IPS-11a (cell line): ENCODE measurements around the gene ZNF426.
"Not testable (repeated sequence)": the region's sequence is repeated elsewhere in the genome, so short reads cannot be mapped to it uniquely, and the experiment has no call there.

Experiments used
- H3K4me3 ChIP-seq: one replicate; pipeline ENCODE4 v1.5.1; 2013; ENCODE audit warnings: low read depth, low read length, control low read depth

The ZNF426 gene

DNA sequence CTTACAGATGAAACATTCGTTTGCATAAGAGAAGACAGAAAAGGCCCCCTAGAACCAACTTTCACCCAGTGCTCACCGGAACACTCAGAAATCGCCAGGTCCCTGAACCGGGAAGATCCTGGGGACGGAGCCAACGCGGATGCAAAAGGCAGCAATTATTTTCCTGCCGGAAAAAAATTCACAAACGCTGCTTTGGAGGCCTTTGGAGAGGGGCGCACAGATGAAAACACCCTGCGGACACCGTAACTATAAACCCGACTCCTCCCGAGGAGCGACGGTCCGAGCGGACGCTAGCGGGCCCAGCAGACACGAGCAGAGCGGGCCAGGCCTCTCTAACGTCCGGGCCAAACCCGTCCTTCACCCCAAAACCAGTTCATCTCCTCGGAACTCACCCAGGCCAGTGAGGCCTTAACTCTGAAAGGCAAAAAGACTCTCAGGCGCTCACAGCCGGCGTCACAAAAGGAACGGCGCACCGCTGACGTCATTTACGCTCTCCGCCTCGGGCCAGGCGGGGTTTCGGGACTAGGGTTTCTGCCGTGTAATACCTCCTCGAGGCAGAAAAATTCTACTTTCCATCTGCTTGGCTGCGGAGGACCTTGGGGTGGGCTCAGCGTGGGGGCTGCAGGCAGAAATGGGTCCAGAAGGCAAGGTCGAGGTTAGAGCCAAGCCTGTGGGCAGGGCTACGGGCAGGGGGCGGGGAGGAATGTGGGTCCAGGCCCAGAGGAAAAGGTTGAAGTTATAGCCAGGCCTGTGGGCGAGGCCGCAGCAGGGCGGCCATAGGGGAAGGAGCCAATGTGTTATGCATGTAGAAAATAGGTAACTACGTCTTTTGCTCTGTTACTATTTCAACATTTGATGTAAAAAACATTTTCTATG, at the start of gene ZNF426:
Gene ZNF426 (minus strand): TSS at position 463 of the 876 bp plus-strand sequence. CDS start 2,413 bp downstream, outside the sequence.
- peak within 1 kb of the TSS; percentile 89 for H3K4me3 ChIP-seq

DNA sequence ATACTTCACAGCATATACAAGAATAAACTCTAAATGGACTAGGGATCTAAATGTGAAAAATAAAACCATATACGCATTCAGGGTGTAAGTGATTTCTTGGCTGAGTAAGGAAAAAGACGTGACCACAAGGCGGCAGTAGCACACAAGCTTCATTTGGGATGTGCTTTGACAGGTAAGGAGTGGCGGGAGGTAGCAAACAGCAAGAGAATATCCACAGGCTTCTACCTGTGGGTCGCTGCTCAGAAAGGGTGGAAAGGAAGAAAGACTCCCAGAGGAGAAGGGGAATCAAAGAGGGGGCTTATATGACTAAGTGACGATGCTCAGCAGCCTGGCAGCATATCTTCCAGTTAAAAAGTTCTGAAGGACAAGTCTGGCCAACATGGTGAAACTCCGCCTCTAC, 48.3 kb upstream of the ZNF426 start:
- H3K4me3 ChIP-seq, result no peak overlapping the region

DNA sequence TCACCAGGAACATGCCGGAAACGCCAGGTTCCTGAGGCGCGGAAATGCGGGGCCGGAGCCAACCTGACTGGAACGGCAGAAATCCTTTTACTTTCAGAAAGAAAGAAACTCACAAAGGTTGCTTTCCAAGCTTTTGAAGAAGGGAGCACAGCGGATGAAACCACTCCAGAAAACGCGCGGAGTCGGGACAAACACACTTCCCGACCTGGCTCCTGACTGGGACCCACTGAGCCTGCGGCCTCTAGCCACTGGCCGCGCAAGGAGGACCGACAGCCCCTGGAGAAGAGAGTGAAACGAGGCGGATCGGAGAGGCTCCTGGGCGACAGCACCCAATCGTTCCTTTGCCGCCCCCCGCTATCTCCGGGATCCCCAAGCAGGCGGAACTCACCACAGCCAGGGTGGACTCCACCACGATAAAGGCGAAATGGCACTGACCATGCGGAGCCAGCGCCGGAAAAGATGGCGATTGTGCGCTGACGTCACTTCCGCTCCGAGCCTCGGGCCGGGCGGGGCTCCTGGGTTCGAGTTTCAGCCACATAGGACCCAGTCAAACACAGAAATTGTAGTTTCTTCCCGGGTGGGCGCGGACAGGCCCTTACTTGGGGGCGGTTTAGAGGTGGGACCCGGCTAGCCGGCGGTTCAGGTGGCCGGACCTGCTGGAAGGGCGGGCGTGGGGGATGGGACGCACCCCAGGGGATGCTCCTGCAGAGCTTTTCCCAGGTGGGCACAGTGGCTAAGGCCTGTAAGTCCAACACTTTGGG, 45.8 kb upstream of the ZNF426 start, which contains the start of gene ZNF121:
Gene ZNF121 (minus strand): TSS at position 432 of the 761 bp plus-strand sequence. CDS start 16,407 bp downstream, outside the sequence.
- peak within 1 kb of the TSS; percentile 98 for H3K4me3 ChIP-seq

DNA sequence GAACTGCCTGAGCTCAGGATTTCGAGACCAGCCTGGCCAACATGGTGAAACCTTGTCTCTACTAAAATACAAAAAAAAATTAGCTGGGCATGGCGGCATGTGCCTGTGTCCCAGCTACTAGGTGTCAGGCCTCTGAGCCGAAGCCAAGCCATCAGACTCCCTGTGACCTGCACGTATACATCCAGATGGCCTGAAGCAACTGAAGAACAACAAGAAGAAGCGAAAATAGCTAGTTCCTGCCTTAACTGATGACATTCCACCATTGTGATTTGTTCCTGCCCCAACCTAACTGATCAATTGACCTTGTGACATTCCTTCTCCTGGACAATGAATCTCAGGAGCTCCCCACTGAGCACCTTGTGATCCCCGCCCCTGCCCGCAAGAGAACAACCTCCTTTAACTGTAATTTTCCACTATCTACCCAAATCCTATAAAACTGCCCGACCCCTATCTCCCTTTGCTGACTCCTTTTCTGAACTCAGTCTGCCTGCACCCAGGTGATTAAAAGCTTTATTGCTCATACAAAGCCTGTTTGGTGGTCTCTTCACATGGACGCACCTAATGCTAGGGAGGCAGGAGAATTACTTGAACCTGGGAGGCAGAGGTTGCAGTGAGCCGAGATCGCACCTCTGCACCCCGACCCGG, 43.8 kb upstream of the ZNF426 start:
- H3K4me3 ChIP-seq, result peak overlapping the region; percentile 28

DNA sequence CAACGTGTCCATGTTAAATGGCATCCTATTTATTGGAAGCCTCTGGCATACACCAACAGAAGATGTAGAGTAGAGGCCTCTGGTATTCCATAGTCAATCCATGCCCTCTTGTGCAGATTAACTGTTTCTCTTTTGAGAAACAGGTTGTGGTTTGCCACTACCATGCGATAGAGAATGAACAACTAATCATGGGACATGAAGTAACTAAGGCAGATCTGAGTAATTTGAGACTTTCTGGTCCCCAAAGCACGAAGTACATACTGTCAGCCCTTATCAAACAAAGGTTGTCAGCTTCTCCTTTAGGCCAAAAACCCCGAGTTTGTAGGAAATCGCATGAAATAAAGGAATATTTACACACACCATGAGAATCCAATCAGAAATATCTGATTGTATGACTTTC, 42.3 kb upstream of the ZNF426 start:
- H3K4me3 ChIP-seq, result no peak overlapping the region

DNA sequence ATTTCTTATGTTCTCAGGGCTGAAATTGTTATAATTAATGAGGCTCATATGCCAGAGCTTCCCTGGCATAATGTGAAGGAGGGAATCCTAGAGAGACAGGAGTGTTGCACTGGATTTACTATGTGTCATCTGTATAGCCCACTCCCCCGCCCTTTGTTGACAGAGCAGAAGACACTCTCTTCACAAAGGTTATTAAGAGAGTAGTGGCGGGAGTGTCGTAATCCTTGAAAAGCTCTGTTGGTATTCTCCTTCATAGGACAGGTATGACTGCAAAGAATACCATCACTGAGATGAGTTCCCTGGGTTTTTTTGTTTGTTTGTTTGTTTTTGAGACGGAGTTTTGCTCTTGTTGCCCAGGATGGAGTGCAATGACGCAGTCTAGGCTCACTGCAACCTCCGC, 31.8 kb upstream of the ZNF426 start:
- H3K4me3 ChIP-seq, result no peak overlapping the region

DNA sequence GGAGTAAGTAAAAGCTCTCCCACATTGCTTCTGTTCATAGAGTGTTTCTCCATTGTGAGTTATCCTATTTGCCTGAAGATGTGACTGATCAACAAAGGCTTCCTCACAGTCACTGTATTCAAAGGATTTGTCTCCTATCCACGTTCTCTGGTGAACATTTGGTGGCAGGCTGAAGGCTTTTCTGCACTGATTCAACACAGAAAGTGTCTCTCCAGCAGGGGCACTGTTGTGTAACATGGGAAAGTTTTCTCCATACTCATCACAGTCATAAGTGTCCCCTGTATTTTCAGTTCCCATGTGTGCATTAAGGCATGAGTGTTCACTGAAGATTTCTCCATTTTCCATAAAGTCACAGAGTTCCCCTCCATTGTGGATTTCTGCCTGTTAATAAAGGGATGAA, 28.3 kb upstream of the ZNF426 start:
- no peak overlapping the region for H3K4me3 ChIP-seq

DNA sequence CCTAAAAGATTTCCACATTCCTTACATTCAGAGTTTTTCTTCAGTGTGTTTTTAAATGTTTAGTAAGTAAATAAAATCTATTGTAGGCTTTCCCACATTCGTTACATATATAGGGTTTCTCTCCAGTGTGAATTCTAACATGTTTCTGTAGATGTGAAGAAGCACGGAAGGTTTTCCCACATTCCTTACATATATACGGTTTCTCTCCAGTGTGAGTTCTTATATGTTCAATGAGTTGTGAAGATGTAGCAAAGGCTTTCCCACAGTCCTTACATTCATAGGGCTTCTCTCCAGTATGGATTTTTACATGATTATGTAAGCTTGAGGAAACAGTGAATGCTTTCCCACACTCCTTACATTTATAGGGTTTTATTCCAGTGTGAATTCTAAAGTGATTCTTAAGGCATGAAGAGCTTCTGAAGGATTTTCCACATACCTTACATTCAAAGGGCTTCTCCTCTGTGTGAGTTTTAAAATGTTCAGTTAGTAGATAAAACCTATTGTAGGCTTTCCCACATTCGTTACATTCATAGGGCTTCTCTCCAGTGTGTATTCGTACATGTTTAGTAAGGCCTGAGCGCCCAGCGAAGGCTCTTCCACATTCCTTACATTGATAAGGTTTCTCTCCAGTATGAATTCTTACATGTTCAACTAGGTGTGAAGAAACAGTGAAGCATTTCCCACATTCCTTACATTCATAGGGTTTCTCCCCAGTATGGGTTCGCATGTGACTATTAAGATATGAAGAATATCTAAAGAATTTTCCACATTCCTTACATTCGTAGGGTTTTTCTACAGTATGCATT, 27.7 kb upstream of the ZNF426 start:
- H3K4me3 ChIP-seq, result no peak overlapping the region

DNA sequence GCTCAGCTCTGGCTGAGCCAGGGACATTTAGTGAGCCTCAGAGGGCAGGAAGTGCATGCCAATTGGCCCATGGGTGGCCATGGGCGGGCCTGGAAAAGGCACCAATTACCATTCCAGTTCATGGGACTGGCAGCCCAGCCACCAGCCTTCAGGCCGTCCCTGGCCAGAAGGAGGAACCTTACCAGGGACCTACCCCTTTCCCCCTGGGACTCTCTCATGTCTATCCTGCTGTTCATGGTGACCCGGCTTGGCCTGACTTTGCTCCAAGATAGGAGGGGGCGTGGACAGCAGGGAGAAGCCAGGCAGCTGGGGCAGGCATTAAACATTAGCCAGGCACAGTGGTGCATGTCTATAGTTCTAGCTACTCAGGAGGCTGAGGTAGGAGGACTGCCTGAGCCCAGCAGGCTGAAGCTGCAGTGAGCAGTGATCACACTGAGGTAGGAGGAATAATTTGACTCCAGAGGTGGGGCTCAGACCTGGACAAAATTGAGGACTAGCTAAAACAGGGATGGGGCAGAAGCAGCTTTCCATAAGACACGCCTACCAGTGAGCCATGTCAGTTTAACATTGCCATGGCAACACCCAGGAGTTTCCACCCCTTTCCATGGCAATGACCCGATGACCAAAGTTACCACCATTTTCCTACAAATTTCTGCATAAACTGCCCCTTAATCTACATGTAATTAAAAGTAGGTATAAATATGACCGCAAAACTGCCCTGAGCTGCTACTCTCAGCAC, 14.3 kb upstream of the ZNF426 start:
- H3K4me3 ChIP-seq, result no peak overlapping the region

DNA sequence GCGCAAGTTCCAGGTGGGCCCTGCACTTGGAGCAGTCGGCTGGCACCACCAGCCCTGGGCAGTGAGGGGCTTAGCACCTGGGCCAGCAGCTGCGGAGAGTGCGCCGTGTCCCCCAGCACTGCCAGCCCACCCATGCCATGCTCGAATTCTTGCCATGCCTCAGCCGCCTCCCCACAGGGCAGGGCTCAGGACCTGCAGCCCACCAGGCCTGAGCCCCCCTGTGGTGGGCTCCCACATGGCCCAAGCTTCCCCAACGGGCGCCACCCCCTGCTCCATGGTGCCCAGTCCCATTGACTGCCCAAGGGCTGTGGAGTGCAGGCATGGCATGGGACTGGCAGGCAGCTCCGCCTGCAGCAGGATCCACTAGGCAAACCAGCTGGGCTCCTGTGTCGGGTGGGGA, 9.4 kb upstream of the ZNF426 start:
- H3K4me3 ChIP-seq, result no peak overlapping the region

DNA sequence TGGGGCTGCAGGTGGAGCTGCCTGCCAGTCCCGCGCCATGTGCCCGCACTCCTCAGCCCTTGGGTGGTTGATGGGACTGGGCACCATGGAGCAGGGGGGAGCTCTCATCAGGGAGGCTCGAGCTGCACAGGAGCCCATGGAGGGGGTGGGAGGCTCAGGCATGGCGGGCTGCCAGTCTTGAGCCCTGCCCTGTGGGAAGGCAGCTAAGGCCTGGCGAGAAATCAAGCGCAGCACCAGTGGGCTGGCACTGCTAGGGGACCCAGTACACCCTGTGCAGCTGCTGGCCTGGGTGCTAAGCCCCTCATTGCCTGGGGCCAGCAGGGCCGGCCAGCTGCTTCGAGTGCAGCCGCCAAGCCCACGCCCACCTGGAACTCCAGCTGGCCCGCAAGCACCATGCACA, 2.8 kb upstream of the ZNF426 start:
- H3K4me3 ChIP-seq, result not testable (repeated sequence)

DNA sequence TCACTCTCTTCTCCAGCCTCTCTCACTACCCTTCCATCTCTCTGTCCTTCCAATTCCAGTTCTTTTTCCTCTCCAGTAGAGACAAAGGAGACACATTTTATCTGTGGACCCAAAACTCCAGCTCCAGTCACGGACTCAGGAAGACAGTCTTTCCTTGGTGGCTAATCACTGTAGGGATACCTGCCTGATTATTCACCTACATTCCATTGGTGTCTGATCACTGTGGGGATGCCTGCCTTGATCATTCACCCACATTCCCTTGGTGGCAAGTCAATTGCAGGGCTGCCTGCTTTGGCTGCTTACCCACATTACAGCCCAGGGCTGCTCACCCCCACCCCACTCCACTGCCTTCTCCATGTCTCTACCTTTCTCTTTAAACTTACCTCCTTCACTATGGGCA, 1.5 kb upstream of the ZNF426 start:
- H3K4me3 ChIP-seq, result not testable (repeated sequence)

DNA sequence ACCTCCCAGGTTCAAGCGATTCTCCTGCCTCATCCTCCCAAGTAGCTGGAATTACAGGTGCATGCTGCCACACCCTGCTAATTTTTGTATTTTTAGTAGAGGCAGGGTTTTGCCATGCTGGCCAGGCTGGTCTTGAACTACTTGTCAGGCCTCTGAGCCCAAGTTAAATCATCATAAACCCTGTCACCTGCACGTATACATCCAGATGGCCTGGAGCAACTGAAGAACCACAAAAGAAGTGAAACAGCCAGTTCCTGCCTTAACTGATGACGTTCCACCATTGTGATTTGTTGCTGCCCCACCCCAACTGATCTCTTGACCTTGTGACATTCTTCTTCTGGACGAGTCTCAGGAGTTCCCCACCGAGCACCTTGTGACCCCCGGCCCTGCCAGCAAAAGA, 756 bp upstream of the ZNF426 start:
- not testable (repeated sequence) for H3K4me3 ChIP-seq

DNA sequence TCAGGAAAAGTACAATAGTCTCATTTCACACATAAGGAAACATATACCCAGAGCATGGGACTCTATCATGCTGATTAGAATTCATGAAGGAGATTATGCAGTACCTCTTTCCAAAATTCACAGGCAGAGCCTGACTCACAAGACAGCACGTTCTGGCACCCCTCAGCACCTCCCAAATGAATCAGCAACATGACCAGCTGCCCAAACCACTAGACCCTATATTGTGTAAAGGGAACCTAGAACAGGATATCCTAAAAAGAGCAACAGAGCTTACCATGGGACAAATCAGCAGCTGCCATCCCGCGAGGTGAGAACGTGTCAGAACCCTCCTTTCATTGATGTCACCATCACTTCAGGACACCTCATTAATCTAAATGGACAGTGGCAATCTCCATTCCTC, 2.5 kb downstream of the ZNF426 start:
- H3K4me3 ChIP-seq, result no peak overlapping the region

DNA sequence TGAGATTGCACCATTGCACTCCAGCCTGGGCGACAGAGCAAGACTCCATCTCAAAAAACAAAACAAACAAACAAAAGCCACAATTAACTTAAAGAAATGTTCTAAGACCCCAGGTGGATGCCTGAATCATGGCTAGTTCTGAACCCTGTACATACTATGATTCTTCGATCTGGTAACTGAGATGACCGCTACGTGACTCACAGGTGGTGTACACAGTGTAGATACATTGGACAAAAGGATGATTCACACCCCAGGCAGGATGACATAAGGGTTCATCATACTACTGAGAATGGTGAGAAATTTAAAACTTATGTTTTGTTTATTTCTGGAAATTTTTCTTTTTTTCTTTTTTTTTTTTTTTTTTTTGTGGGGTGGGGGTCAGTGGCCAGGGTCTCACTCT, 6.5 kb downstream of the ZNF426 start:
- no peak overlapping the region for H3K4me3 ChIP-seq

DNA sequence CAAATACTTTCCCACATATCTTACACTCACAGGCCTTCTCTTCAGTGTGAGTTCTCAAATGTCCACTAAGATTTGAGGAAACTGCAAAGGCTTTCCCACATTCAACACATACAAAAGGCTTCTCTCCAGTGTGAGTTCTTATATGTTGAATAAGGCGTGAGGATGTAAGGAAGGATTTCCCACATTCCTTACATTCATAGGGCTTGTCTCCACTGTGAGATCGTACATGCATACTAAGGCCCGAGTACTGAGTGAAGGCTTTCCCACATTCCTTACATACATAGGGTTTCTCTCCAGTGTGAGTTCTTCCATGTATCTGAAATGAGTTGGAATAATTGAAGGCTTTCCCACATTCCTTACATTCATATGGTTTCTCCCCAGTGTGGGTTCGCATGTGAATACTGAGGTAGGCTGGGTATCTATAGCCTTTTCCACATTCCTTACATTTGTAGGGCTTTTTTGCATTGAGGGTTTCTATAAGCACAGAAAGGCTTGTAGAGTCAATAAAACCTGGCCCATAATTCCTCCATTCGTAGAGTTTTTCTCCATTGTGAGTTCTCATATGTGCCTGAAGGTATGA, 9.6 kb downstream of the ZNF426 start:
- H3K4me3 ChIP-seq, result no peak overlapping the region

DNA sequence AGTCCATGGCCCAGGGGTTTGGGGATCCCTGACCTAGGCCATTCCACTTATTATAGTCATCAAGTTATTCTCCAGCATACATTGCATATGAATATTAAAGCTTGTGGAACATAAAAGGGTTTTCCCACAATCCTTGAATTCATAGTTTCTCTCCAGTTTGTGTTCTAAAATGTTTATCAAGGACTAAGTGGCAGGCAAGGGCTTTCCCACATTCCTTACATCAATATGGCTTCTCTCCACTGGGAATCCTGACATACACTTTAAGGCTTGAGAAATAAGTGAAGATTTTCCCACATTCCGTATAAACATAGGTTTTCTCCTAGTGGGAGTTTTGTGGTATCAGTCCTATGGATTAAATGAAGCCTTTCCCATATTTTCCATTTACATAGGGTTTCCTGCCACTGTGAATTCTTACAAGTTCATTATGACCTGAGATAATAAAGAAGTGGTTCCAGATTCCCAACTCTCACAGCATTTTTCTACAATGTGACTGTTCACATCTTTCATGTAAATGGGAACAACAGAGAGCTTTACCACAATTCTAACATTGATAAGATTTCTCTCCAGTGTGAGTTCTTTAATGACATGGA, 14.5 kb downstream of the ZNF426 start:
- no peak overlapping the region for H3K4me3 ChIP-seq

DNA sequence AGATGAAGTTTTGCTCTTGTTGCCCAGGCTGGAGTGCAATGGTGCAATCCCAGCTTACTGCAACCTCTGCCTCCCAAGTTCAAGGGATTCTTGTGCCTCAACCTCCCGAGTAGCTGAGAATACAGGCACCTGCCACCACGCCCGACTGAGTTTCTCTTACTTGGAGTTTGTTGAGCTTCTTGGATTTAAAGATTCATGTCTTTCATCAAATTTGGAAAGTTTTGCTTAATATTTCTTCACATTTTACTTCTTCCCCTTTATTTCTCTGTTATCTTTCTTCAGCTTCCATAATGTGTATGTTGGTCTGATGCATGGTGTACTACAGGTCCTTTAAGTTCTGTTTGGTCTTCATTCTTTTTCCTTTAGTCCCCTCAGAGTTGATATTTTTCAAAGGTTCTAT, 31.2 kb downstream of the ZNF426 start:
- H3K4me3 ChIP-seq, result no peak overlapping the region

DNA sequence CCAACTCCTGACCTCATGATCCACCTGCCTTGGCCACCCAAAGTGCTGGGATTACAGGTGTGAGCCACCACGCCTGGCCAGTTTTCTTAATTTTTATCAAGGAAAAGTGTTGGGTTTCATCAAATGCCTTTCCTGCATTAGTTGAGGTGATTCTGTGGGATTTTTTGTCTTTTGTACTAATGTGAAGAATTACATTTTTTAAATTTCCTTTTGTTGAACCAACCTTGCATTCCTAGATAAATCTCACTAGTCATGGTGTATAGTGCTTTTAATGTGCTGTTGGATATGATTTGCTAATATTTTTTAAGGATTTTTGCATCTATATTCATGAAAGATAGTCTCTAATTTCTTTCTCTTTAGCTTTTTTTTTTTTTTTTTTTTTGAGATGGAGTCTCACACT, 37.6 kb downstream of the ZNF426 start:
- no peak overlapping the region for H3K4me3 ChIP-seq
